Panc1 (cell line): ENCODE data around the gene ZFP3. TPM values are rescaled to one million over a fixed set of nuclear protein-coding genes. Genes with fewer than 3 reads are reported as not detected.

Source experiments
- ATAC-seq: fragments of 200-7000 bp; cut with Tn5 transposase; 2 replicates; pipeline ENCODE4 v1.9.1; 2020; ENCODE audit warnings: mild to moderate bottlenecking, moderate library complexity
- BruUV-seq: library from RNA; stranded (reverse); fragments of 400-500 nt; replicated peaks from 2 replicates; lab custom pipeline; 2021; lab: Mats Ljungman, UMichigan
- CTCF ChIA-PET: fragments of 300-600 bp; sonication (Branson Sonifier 250); formaldehyde crosslinking; loops from one replicate; lab custom pipeline; 2022; ENCODE audit warnings: antibody characterized with exemption; lab: Charles Lee
- POLR2A ChIA-PET: fragments of 300-600 bp; sonication (Branson Sonifier 250); formaldehyde crosslinking; loops from one replicate; lab custom pipeline; 2022; ENCODE audit warnings: antibody characterized with exemption; lab: Charles Lee
- DNase-seq: peaks from one replicate; pipeline ENCODE4 v3.0.0-alpha.2; 2010; ENCODE audit warnings: low read depth, low spot score
- H3K27ac ChIP-seq: 2 replicates; pipeline ENCODE4 v1.5.1; 2011; ENCODE audit warnings: mild to moderate bottlenecking, low read length, inconsistent platforms
- H3K27me3 ChIP-seq: fragments of 200-500 bp; sonication (Bioruptor generic); 2 replicates; pipeline ENCODE4 v1.6.0; 2014; ENCODE audit warnings: low read length, inconsistent platforms; ENCODE audit not compliant: control insufficient read depth, insufficient read depth
- H3K36me3 ChIP-seq: fragments of 200-500 bp; sonication (Bioruptor generic); 2 replicates; pipeline ENCODE4 v1.5.1; 2014; ENCODE audit warnings: inconsistent platforms, mild to moderate bottlenecking, low read length, moderate library complexity; ENCODE audit not compliant: control insufficient read depth, insufficient read depth
- H3K4me1 ChIP-seq: 2 replicates; pipeline ENCODE4 v1.5.1; 2011; ENCODE audit warnings: inconsistent platforms, mild to moderate bottlenecking, low read length, moderate library complexity; ENCODE audit not compliant: control insufficient read depth, insufficient read depth
- H3K4me3 ChIP-seq, 2 experiments: 2 replicates each; pipeline ENCODE4 v1.5.1; 2011 to 2012; ENCODE audit warnings: low read depth in 2 of 2, low read length in 2 of 2, mild to moderate bottlenecking in 2 of 2, inconsistent platforms in 1 of 2, moderate library complexity in 1 of 2
- H3K9me3 ChIP-seq: fragments of 200-500 bp; sonication (Bioruptor generic); 2 replicates; pipeline ENCODE4 v1.5.1; 2014; ENCODE audit warnings: low read depth, mild to moderate bottlenecking, inconsistent platforms, low read length, moderate library complexity; ENCODE audit not compliant: control insufficient read depth, insufficient read depth
- POLR2AphosphoS5 ChIP-seq: IDR thresholded peaks from 2 replicates; pipeline ENCODE4 v1.6.1; 2012; ENCODE audit warnings: mild to moderate bottlenecking, low read depth, low read length, moderate library complexity
- REST ChIP-seq, 2 experiments: IDR thresholded peaks; 2 replicates each; pipeline ENCODE4 v1.6.1; 2011 to 2012; ENCODE audit warnings: low read depth in 2 of 2, control low read depth in 1 of 2, low read length in 1 of 2, mild to moderate bottlenecking in 1 of 2, moderate library complexity in 1 of 2; ENCODE audit not compliant: insufficient read depth in 1 of 2
- SIN3A ChIP-seq: IDR thresholded peaks from 2 replicates; pipeline ENCODE4 v1.6.1; 2012; ENCODE audit warnings: low read depth, mild to moderate bottlenecking, low read length, moderate library complexity, borderline replicate concordance; ENCODE audit not compliant: insufficient read depth
- TCF7L2 ChIP-seq: IDR thresholded peaks from 2 replicates; pipeline ENCODE4 v1.6.1; 2011; ENCODE audit warnings: mild to moderate bottlenecking, low read depth, low read length, inconsistent platforms
- in situ Hi-C: cut with HindIII; loops from 2 replicates; pipeline ENCODE4 v1.10.0; 2016; ENCODE audit warnings: low sequenced_read_pairs, low pct_unique_long_range_greater_than_20kb
- intact Hi-C: fragments of 100-400 bp; cut with micrococcal nuclease; formaldehyde crosslinking; loops from one replicate; pipeline ENCODE4 v1.10.0; 2022; ENCODE audit not compliant: unreplicated experiment
- total RNA-seq: library from RNA; stranded (reverse); gene quantifications from one replicate; pipeline ENCODE4 v1.2.1, GENCODE V29; 2021; ENCODE audit not compliant: unreplicated experiment
- TF ChIP-seq, protein P1 (sequence below): fragments of 450-650 bp; IDR thresholded peaks from 2 replicates; pipeline ENCODE4 v1.5.1; 2017; ENCODE audit warnings: mild to moderate bottlenecking

ZFP3 gene
- total RNA-seq, 1 experiment from 2014 or later = not detected

DNA sequence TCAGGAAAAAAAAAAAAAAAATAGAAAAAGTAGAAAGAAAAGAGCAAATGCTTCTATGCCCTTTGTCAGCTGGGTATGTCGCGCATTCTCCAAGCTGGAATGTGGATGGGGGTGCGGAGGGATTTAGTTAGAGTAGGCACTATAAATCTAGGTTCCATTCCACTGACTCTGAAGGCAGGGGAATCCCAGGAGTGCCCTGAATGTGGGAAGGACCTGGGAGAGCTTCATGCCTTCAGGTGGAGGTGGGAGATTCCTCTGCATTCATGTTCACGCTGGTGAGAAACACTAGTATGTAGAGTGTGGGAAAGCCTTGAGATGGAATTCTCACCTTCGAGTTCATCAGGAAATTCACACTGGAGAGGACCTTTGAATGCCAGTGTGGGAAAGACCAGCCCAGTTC, 21.0 kb downstream of the ZFP3 start:
- Histone ChIP-seq H3K4me1 (no peaks in the 10 kb centered on the region), H3K27ac (no peak overlapping the region), H3K4me3 (no peak overlapping the region), H3K36me3 (no peaks in the 10 kb centered on the region), H3K9me3 (peaks cover 11% of the 10 kb centered on the region; the same call in 1 of the 2 replicates), H3K27me3 (no peaks in the 10 kb centered on the region)
- TF ChIP-seq, protein P1, sequence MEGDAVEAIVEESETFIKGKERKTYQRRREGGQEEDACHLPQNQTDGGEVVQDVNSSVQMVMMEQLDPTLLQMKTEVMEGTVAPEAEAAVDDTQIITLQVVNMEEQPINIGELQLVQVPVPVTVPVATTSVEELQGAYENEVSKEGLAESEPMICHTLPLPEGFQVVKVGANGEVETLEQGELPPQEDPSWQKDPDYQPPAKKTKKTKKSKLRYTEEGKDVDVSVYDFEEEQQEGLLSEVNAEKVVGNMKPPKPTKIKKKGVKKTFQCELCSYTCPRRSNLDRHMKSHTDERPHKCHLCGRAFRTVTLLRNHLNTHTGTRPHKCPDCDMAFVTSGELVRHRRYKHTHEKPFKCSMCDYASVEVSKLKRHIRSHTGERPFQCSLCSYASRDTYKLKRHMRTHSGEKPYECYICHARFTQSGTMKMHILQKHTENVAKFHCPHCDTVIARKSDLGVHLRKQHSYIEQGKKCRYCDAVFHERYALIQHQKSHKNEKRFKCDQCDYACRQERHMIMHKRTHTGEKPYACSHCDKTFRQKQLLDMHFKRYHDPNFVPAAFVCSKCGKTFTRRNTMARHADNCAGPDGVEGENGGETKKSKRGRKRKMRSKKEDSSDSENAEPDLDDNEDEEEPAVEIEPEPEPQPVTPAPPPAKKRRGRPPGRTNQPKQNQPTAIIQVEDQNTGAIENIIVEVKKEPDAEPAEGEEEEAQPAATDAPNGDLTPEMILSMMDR = no peak
- TF ChIP-seq POLR2AphosphoS5 (no peak), SIN3A (no peak), TCF7L2 (no peak), REST (IDR thresholded peaks at IDR 0.05; ENCODE audit: insufficient read depth in 1 of 2, low read depth in 2 of 2, low read length in 1 of 2) (no peak)
- ChIA-PET POLR2A (no interaction called here), CTCF (interaction anchor here (0.7 kb wide), 1 partner anchor 98 kb away, joined by 5 read pairs; no protein-coding TSS in a partner anchor)
- in situ Hi-C loops = no loop called here
- BruUV-seq = no TSS peak
- intact Hi-C loops = no loop called here
- no peak for DNase-seq
- no peak for ATAC-seq

DNA sequence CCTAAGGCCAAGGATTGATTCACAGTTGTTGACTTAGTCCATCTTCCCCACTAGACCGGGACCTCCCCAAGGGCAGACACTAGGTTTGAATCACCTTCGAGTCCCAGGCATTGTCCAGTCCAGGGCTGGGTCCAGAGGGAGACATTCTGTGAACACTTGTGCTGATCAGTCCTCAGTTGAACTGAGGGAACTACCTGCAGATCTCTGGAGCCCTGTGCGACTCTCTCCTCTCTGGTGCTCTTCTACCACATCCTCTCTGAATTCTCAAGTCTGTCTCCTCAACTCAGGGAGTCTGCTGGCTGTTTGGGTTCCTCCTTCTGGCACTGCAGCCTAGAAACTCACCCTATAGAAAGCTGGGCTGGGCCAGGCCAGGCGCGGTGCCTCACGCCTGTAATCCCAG, 22.6 kb downstream of the ZFP3 start:
- no peaks in the 10 kb centered on the region for H3K36me3 ChIP-seq
- ATAC-seq (no peak), DNase-seq (no peak)
- no peak overlapping the region for H3K4me3 ChIP-seq
- H3K27ac ChIP-seq = no peak overlapping the region
- in situ Hi-C loops (no loop called here), intact Hi-C loops (no loop called here)
- H3K9me3 ChIP-seq = peaks cover 3% of the 10 kb centered on the region; the same call in 1 of the 2 replicates
- BruUV-seq = no TSS peak
- no peaks in the 10 kb centered on the region for H3K4me1 ChIP-seq
- CTCF ChIA-PET = no interaction called here
- TF ChIP-seq, protein P1 = no peak
- TF ChIP-seq POLR2AphosphoS5 (no peak), SIN3A (no peak), REST (IDR thresholded peaks at IDR 0.05; ENCODE audit: insufficient read depth in 1 of 2, low read depth in 2 of 2, low read length in 1 of 2) (no peak), TCF7L2 (no peak)
- no peaks in the 10 kb centered on the region for H3K27me3 ChIP-seq
- POLR2A ChIA-PET = no interaction called here
